ENCODE data around the gene ITGAE.
"Not testable (repeated sequence)": the region's sequence is repeated elsewhere in the genome, so short reads cannot be mapped to it uniquely, and the experiment has no call there.

The ITGAE gene, protein sequence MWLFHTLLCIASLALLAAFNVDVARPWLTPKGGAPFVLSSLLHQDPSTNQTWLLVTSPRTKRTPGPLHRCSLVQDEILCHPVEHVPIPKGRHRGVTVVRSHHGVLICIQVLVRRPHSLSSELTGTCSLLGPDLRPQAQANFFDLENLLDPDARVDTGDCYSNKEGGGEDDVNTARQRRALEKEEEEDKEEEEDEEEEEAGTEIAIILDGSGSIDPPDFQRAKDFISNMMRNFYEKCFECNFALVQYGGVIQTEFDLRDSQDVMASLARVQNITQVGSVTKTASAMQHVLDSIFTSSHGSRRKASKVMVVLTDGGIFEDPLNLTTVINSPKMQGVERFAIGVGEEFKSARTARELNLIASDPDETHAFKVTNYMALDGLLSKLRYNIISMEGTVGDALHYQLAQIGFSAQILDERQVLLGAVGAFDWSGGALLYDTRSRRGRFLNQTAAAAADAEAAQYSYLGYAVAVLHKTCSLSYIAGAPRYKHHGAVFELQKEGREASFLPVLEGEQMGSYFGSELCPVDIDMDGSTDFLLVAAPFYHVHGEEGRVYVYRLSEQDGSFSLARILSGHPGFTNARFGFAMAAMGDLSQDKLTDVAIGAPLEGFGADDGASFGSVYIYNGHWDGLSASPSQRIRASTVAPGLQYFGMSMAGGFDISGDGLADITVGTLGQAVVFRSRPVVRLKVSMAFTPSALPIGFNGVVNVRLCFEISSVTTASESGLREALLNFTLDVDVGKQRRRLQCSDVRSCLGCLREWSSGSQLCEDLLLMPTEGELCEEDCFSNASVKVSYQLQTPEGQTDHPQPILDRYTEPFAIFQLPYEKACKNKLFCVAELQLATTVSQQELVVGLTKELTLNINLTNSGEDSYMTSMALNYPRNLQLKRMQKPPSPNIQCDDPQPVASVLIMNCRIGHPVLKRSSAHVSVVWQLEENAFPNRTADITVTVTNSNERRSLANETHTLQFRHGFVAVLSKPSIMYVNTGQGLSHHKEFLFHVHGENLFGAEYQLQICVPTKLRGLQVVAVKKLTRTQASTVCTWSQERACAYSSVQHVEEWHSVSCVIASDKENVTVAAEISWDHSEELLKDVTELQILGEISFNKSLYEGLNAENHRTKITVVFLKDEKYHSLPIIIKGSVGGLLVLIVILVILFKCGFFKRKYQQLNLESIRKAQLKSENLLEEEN
- total RNA-seq: 13.9 to 44.9 reads per million in 2 experiments

GRCh38 chr17:3800362-3801271 is at the start of gene ITGAE:
ITGAE (minus strand) TSS chr17:3801188; CDS start chr17:3801144, 44 bp downstream.
- no peak for DNase-seq (ENCODE audit: low read depth)

DNA sequence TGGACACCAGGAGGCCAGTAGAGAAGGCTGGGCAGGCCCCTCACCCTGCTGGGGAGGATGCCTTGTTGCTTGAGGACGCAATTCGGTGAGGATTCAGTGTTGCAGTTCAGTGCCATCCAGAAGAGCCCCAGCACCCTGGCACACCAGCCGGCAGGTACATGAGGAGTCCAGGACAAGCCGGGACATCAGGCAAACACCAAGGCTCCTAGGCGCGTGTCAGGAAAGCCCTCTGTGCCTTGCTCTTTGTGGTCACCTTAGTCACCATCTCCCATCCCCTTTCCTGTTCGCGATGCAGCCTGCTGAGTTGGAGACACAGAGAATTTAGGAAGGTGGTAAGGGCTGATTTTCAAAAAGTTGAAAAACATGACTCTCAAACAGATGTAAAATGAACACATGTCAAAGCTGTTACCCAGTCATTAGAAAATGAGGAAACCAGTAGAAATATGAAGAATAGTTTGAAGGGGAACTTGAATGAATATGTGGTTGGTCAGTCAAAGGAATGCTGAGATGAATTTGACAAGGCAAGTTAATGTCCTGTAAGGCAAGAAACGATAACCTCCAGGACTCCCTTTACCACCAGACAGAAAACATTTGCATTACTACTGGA is 47.3 kb upstream of the ITGAE start:
- DNase-seq (ENCODE audit: low read depth): no peak

DNA sequence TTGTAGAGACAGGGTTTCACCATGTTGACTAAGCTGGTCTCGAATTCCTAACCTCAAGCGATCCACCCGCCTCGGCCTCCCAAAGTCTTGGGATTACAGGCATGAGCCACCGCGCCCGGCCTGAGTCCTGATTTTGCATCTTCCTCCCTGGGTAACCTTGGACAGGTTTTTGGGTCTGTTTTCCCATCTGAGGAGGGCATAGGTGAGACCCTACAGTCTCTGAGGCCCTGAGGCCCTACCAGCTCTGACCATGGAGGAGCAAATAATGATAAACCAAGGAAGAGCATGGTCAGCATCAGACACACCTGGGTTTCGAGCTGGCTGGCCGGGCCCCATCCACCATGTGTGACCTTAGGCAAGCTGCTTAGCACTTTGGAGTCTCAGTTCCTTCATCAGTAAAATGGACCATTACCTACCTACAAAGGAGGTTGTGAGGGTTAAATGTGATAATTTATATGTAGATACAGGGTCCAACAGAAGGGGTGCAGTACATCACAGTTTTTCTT is 46.2 kb upstream of the ITGAE start:
- no peak for DNase-seq (ENCODE audit: low read depth)

GRCh38 chr17:3846437-3847164 is 45.6 kb upstream of the ITGAE start:
- no peak for DNase-seq (ENCODE audit: low read depth)

- peak; percentile 86 for DNase-seq (ENCODE audit: low read depth)
These were observed 44.8 kb upstream of the ITGAE start, which contains the start of gene NCBP3 for GRCh38 chr17:3845621-3846436. NCBP3 (minus strand) TSS chr17:3846246; CDS start chr17:3846223, 23 bp downstream.

DNA sequence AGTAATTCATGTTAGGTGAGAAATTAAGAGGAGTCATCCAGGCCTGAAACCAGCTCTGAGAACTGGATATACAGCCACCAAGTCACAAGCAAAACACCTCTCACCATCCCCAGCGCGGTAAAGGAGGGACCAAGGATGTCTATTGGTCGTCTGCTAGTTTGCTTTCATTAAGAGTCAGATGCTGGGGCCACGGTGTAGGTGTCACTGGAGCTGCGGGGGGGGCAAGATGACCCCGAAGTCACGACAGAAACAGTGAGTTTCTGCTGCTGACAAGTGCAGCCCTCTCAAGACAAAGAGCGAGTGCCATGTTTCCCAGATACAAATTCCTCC is 44.3 kb upstream of the ITGAE start:
- no peak for DNase-seq (ENCODE audit: low read depth)

GRCh38 chr17:3844556-3844955 is 43.6 kb upstream of the ITGAE start:
- not testable (repeated sequence) for DNase-seq (ENCODE audit: low read depth)

DNA sequence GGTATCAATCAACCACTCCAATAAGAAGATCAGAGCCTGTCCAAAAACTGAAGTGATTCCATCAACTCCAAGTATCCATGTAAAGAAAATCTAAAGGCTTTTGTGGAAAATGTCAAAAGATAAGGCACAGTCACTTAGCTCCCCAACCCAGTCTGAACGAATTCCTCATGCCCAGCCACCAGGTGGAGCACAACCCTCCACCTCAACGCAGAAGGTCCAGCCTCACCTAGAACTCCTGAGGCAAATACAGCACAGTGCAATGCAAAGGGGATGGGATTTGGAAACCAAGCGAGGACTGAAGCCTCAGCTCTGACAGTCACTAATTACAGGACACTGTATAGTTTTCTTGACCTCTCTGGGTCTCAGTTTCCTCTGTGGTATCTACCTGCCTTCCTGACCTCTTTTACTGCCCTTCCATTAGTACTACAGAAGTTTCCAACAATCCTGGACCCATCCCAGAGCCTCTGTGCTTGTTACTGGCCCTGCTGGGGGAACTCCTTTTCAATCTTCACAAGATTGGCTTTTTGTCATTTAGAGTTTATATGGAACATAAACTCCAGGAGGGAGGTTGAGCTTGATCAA is 43.0 kb upstream of the ITGAE start:
- DNase-seq (ENCODE audit: low read depth): peak; percentile 18

DNA sequence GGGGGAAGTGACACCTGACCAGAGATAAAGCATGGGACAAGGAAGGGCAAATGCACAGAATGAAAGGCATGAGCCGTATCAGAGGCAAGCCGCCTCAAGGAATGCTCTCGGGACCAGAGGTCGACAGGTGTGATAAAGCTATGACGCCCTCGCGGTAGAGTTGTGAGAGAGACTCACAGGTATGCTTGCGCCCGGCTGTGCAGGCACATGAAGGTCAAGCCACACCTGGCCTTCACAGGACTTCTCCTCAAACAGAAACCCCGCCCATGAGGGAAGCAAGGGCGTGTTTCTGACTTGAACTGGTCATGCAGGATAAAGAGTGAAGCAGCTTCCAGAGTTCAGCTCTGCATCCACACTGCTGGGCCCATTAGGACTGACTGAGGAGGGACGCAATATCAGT is 37.2 kb upstream of the ITGAE start:
- no peak for DNase-seq (ENCODE audit: low read depth)

- DNase-seq (ENCODE audit: low read depth): no peak
These were observed 35.6 kb upstream of the ITGAE start for GRCh38 chr17:3836551-3836950.

- DNase-seq (ENCODE audit: low read depth): no peak
These were observed 34.6 kb upstream of the ITGAE start for GRCh38 chr17:3835410-3836229.

GRCh38 chr17:3834811-3835210 is 33.8 kb upstream of the ITGAE start:
- no peak for DNase-seq (ENCODE audit: low read depth)

DNA sequence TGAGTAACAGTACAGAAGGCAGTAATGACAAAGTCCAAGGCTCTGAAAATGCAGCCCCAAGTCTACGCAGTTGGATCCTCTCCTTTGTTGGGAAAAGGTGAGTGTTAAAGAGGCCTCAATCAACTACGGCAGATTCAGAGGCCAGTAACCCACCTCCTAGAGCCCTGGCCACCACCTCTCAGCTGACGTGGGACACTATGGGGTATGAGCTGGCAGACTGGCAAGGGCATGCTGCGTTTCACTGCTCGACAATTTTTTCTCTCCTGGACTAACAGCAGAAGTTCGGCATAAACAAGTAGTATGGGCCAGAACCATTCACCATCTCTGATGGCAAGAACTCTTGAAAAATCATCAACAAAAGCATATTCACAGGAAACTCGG is 27.9 kb upstream of the ITGAE start:
- DNase-seq (ENCODE audit: low read depth): no peak

- DNase-seq (ENCODE audit: low read depth): no peak
These were observed 27.3 kb upstream of the ITGAE start for GRCh38 chr17:3828151-3828851.

DNA sequence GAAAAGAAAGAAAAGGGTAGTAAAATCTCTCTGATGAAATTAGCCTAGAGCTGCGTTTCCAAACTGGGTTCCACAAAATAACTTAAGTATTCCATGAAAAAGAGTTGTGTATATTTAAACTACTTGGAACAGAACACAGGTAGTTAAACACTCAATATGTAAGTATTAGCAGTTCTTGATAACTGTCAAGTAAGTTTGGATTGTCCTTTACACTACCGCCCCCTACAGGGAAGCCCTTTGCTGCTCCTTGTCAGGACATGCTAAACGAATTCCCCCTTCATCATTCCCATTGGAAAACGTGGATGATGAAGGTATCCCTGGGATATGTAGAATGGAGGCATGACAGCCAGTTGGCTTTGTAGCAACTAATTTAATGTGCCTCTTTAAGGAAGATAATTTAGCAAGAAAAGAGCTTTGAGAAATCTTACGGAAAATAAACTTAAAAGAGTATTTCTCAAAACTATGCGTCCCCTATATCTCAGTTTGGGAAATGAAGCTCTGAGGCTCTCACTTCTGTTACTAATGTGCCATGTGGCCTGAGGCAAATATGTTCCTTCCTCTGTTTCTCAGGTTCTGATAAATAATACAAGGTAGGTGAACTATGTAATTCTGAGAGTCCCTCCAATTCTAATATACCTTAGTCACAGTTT is 26.3 kb upstream of the ITGAE start:
- DNase-seq (ENCODE audit: low read depth): peak; percentile 57

DNA sequence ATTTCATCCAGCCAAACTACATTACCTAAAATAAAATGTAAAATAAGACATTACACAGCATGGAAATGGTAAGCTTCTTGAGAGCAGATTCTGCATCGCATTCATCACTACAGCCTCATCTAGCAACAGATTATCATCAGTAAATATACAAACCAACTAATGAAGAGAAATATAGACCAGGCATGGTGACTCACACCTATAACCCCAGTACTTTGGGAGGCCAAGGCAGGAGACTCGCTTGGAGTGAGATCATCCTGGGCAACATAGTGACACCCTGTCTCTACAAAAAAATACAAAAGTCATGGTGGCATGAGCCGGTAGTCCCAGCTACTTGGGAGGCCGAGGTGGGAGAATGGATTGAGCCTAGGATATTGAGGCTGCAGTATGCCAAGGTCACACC is 25.2 kb upstream of the ITGAE start:
- no peak for DNase-seq (ENCODE audit: low read depth)

DNA sequence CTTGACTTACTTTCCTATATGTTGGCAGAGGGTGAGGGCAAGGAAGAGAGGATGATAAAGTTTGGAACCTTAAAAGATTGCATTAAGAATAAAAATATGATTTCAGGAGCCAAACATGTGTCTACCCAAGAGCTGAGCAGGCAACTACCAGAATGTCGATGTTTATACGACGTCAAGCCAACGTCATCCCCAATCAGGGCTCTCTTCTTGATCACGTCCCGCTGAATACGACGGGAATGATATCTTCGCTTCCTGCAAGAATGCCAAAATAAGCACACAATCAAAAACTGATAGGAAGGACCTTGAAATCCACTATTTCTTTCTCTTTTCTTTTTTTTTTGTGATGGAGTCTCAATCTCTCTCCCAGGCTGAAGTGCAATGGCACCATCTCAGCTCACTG is 20.1 kb upstream of the ITGAE start:
- no peak for DNase-seq (ENCODE audit: low read depth)

All from T follicular helper cell (primary cell).